H1 (cell line): ENCODE measurements around the gene GAP43. TPM values are rescaled to one million over a fixed set of nuclear protein-coding genes. Genes with fewer than 3 reads are reported as not detected.

Experiments used
- CTCF ChIA-PET: fragments of 300-600 bp; sonication (Branson Sonifier 250); formaldehyde crosslinking; loops from one replicate; lab custom pipeline; 2021; ENCODE audit not compliant: partially characterized antibody; lab: Charles Lee
- POLR2A ChIA-PET: fragments of 300-600 bp; sonication (Branson Sonifier 250); formaldehyde crosslinking; loops from one replicate; lab custom pipeline; 2021; ENCODE audit warnings: inconsistent platforms; ENCODE audit not compliant: partially characterized antibody; lab: Charles Lee
- DNase-seq, 2 experiments: peaks; one replicate each; pipeline versions ENCODE4 v3.0.0 to v3.0.0-alpha.2; 2010 to 2022; ENCODE audit warnings: low spot score in 2 of 2, low read depth in 1 of 2, mixed read lengths in 1 of 2
- FAIRE-seq: peaks from 2 replicates; lab custom pipeline; 2011; peaks lifted over from hg19 to GRCh38; lab: Jason Lieb, UNC
- H2AFZ ChIP-seq: 2 replicates; pipeline ENCODE4 v1.8.1; 2012; ENCODE audit warnings: low read length, inconsistent platforms
- H2AK5ac ChIP-seq: 2 replicates; pipeline ENCODE4 v1.6.1; 2013; ENCODE audit warnings: low read depth, low read length
- H2BK120ac ChIP-seq: replicated peaks from 2 replicates; pipeline ENCODE3; 2013; ENCODE audit warnings: low read depth, low read length, inconsistent platforms
- H2BK12ac ChIP-seq: 2 replicates; pipeline ENCODE4 v1.6.1; 2013; ENCODE audit warnings: low read depth, low read length
- H2BK15ac ChIP-seq: 2 replicates; pipeline ENCODE4 v1.6.1; 2013; ENCODE audit warnings: low read length
- H2BK20ac ChIP-seq: 2 replicates; pipeline ENCODE4 v1.6.1; 2013; ENCODE audit warnings: low read length
- H2BK5ac ChIP-seq: 2 replicates; pipeline ENCODE4 v1.6.1; 2013; ENCODE audit warnings: low read depth, low read length
- H3K14ac ChIP-seq: 2 replicates; pipeline ENCODE4 v1.6.1; 2013; ENCODE audit warnings: inconsistent platforms; ENCODE audit not compliant: insufficient read length
- H3K18ac ChIP-seq: 2 replicates; pipeline ENCODE4 v1.6.1; 2013; ENCODE audit warnings: low read length; ENCODE audit errors: extremely low read depth
- H3K23ac ChIP-seq: 2 replicates; pipeline ENCODE4 v1.6.1; 2013; ENCODE audit warnings: inconsistent platforms; ENCODE audit not compliant: insufficient read length
- H3K23me2 ChIP-seq: 2 replicates; pipeline ENCODE4 v1.6.1; 2013; ENCODE audit warnings: low read depth, low read length
- H3K27ac ChIP-seq: 2 replicates; pipeline ENCODE4 v1.6.1; 2011; ENCODE audit warnings: low read depth, low read length, inconsistent platforms
- H3K27me3 ChIP-seq, 4 experiments: replicated peaks in 1 of 4; 1 replicate in 1 of 4; 2 replicates in 3 of 4; pipeline versions ENCODE4 v1.6.1 to v1.8.1; 2011 to 2013; ENCODE audit warnings: low read length in 3 of 4, mild to moderate bottlenecking in 3 of 4, inconsistent platforms in 2 of 4, mixed read lengths in 2 of 4, moderate library complexity in 1 of 4; ENCODE audit not compliant: control insufficient read depth in 3 of 4, insufficient read depth in 3 of 4; ENCODE audit errors: extremely low read depth in 1 of 4
- H3K36me3 ChIP-seq, 4 experiments: 2 replicates each; pipeline versions ENCODE4 v1.6.1 to v1.8.1; 2011 to 2013; ENCODE audit warnings: mild to moderate bottlenecking in 4 of 4, low read length in 3 of 4, moderate library complexity in 2 of 4, control low read depth in 1 of 4, inconsistent platforms in 1 of 4; ENCODE audit not compliant: insufficient read depth in 4 of 4, control insufficient read depth in 2 of 4
- H3K4ac ChIP-seq: replicated peaks from 2 replicates; pipeline ENCODE3; 2013; ENCODE audit warnings: low read length, low read depth, mixed read lengths, inconsistent platforms; ENCODE audit not compliant: insufficient read length
- H3K4me1 ChIP-seq, 4 experiments: replicated peaks in 1 of 4; 1 replicate in 1 of 4; 2 replicates in 3 of 4; pipeline versions ENCODE4 v1.6.1 to v1.8.1; 2011 to 2013; ENCODE audit warnings: low read length in 3 of 4, inconsistent platforms in 2 of 4, mixed read lengths in 1 of 4; ENCODE audit not compliant: insufficient read depth in 4 of 4, control insufficient read depth in 3 of 4
- H3K4me2 ChIP-seq, 2 experiments: 2 replicates each; pipeline versions ENCODE4 v1.6.1 to v1.8.1; 2011 to 2013; ENCODE audit warnings: low read depth in 2 of 2, low read length in 2 of 2, control low read depth in 1 of 2, inconsistent platforms in 1 of 2, mild to moderate bottlenecking in 1 of 2; ENCODE audit not compliant: insufficient read depth in 1 of 2
- H3K4me3 ChIP-seq, 4 experiments: fragments of 200-600, 300-600 bp in 1 of 4; sonication (generic), shearing (Covaris generic), sonication (Bioruptor Twin) in 1 of 4; 2 replicates each; pipeline versions ENCODE4 v1.5.1 to v1.8.1; 2011 to 2016; ENCODE audit warnings: low read length in 4 of 4, low read depth in 3 of 4, control low read depth in 2 of 4, inconsistent platforms in 2 of 4, mild to moderate bottlenecking in 2 of 4, mixed read lengths in 1 of 4, moderate library complexity in 1 of 4; ENCODE audit not compliant: insufficient read depth in 2 of 4; ENCODE audit errors: extremely low read depth in 1 of 4
- H3K56ac ChIP-seq: replicated peaks from 2 replicates; pipeline ENCODE3; 2013; ENCODE audit warnings: low read depth, mild to moderate bottlenecking, mixed read lengths, low read length, inconsistent platforms; ENCODE audit not compliant: insufficient read length
- H3K79me1 ChIP-seq: 2 replicates; pipeline ENCODE4 v1.6.1; 2013; ENCODE audit warnings: low read depth, low read length, control low read depth
- H3K79me2 ChIP-seq, 2 experiments: 2 replicates each; pipeline versions ENCODE4 v1.6.1 to v1.8.1; 2012 to 2013; ENCODE audit warnings: low read length in 2 of 2, mild to moderate bottlenecking in 2 of 2, inconsistent platforms in 1 of 2; ENCODE audit not compliant: insufficient read depth in 2 of 2, control insufficient read depth in 1 of 2
- H3K9ac ChIP-seq, 4 experiments: replicated peaks in 1 of 4; 1 replicate in 1 of 4; 2 replicates in 3 of 4; pipeline versions ENCODE4 v1.6.1 to v1.8.1; 2011 to 2013; ENCODE audit warnings: low read depth in 3 of 4, low read length in 3 of 4, control low read depth in 2 of 4, mild to moderate bottlenecking in 2 of 4, moderate library complexity in 2 of 4, inconsistent platforms in 1 of 4; ENCODE audit errors: extremely low read depth in 1 of 4
- H3K9me3 ChIP-seq, 2 experiments: 2 replicates each; pipeline versions ENCODE4 v1.6.1 to v1.8.1; 2012 to 2013; ENCODE audit warnings: mild to moderate bottlenecking in 2 of 2, moderate library complexity in 2 of 2, control low read depth in 1 of 2, inconsistent platforms in 1 of 2, low read depth in 1 of 2, low read length in 1 of 2, mixed read lengths in 1 of 2; ENCODE audit not compliant: insufficient read depth in 2 of 2
- H4K20me1 ChIP-seq, 2 experiments: replicated peaks in 1 of 2; 2 replicates each; pipeline versions ENCODE3 to v1.8.1; 2011 to 2013; ENCODE audit warnings: inconsistent platforms in 2 of 2, low read length in 2 of 2, mild to moderate bottlenecking in 1 of 2; ENCODE audit not compliant: insufficient read depth in 2 of 2, control insufficient read depth in 1 of 2
- H4K5ac ChIP-seq: 2 replicates; pipeline ENCODE4 v1.6.1; 2013; ENCODE audit warnings: low read length, low read depth, mixed read lengths, inconsistent platforms; ENCODE audit not compliant: insufficient read length
- H4K8ac ChIP-seq: 2 replicates; pipeline ENCODE4 v1.8.0; 2013; ENCODE audit warnings: mild to moderate bottlenecking, moderate library complexity, low read length, inconsistent platforms; ENCODE audit not compliant: insufficient read depth; ENCODE audit errors: extremely low read depth
- H4K91ac ChIP-seq: replicated peaks from 2 replicates; pipeline ENCODE3; 2013; ENCODE audit warnings: low read length, mixed read lengths, inconsistent platforms; ENCODE audit not compliant: insufficient read length
- CBX5 ChIP-seq: fragments of 300-800, 300-1000 bp; sonication (generic); IDR thresholded peaks from 2 replicates; pipeline ENCODE4 v1.7.1; 2016; ENCODE audit warnings: antibody characterized with exemption, low read length, low read depth
- CBX8 ChIP-seq: fragments of 300-800, 300-1000 bp; sonication (generic); IDR thresholded peaks from 2 replicates; pipeline ENCODE4 v1.7.1; 2016; ENCODE audit warnings: low read depth, low read length, borderline replicate concordance
- TEAD4 ChIP-seq: IDR thresholded peaks from 2 replicates; pipeline ENCODE4 v1.6.1; 2012; ENCODE audit warnings: low read depth, low read length, inconsistent platforms, mixed read lengths
- WGBS, 2 experiments: shearing (Covaris generic) in 1 of 2; methylation state at CpG; one replicate each; pipeline versions ENCODE4 v1.1.6 to v1.1.7; 2013 to 2015; ENCODE audit warnings: low lambda C conversion rate in 2 of 2, mixed read lengths in 2 of 2, inconsistent platforms in 1 of 2, low coverage in 1 of 2, missing lambda C conversion rate in 1 of 2; ENCODE audit not compliant: insufficient replicate concordance in 2 of 2, insufficient coverage in 1 of 2, insufficient read length in 1 of 2; ENCODE audit errors: extremely low coverage in 1 of 2, missing lambda C conversion rate in 1 of 2; 5-methylcytosine and 5-hydroxymethylcytosine counted together
- polyA plus RNA-seq, 7 experiments: library from polyadenylated mRNA; depleted of rRNA in 3 of 7; stranded (reverse) in 5 of 7; unstranded in 2 of 7; fragments of >200 nt in 5 of 7; fragments of 200-250 nt in 2 of 7; gene quantifications; 1 replicate in 5 of 7; 2 replicates in 1 of 7; 4 replicates in 1 of 7; pipeline versions ENCODE4 v1.2.1 to v1.2.3, GENCODE V29; 2011 to 2013; ENCODE audit warnings: missing spikeins in 2 of 7, mixed read lengths in 2 of 7
- total RNA-seq: library from RNA; stranded (reverse); fragmentation: NEBNext Ultra II Directional; extraction: Animal tissue kit (Norgen Biotek cat#: 25700); gene quantifications from 2 replicates; pipeline ENCODE4 v1.2.1, GENCODE V29; 2021
- TF ChIP-seq, protein P1 (sequence below): IDR thresholded peaks from 2 replicates; pipeline ENCODE4 v1.6.1; 2012; ENCODE audit warnings: inconsistent platforms

The GAP43 gene
- total and polyA plus RNA-seq, 2 of the 8 experiments (the other 6 are each of a cell fraction or from before 2014, with no cell fraction given) = 11.2 to 21.9 TPM

DNA sequence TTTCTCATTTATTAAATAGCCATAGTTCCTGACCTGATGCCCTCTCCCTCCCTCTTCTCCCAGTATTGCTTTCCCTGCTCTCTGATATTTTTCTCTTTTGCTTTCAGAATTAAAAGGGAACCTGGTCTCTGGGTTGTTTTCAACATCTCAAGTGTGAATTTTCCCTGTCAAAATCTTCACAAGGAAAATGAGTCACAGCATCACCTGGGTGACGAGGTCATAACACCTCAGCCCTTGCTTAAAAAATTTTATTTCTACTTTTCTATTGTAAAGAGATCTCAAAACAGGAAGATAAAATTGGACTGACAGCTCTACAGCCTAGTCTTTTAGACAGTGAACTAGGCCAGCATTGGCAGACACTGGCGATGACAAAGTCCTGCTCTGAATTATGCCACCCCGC is 40.1 kb downstream of the GAP43 start:
- no peaks in the 10 kb centered on the region for H4K20me1 ChIP-seq
- no peak overlapping the region for H2BK12ac ChIP-seq
- H2AK5ac ChIP-seq = no peak overlapping the region
- H3K23me2 ChIP-seq = no peaks in the 10 kb centered on the region; the same call in 1 of the 2 replicates
- no peak overlapping the region for H3K56ac ChIP-seq
- H3K4me3 ChIP-seq = no peak overlapping the region
- FAIRE-seq (no peak), DNase-seq (no peak)
- H4K8ac ChIP-seq = no peak overlapping the region
- no peaks in the 10 kb centered on the region for H3K36me3 ChIP-seq
- no peak overlapping the region for H3K14ac ChIP-seq
- no peak overlapping the region for H4K5ac ChIP-seq
- H3K9ac ChIP-seq = no peak overlapping the region
- H3K18ac ChIP-seq = no peak overlapping the region
- WGBS, 2 experiments = 86% methylated on average over 3 of the region's 3 CpGs; no CpG with 5 or more reads in 1 of the 2 experiments
- no peaks in the 10 kb centered on the region; the same call in 1 of the 2 replicates for H3K79me1 ChIP-seq
- no peak overlapping the region for H2BK120ac ChIP-seq
- H2AFZ ChIP-seq = no peak overlapping the region
- TF ChIP-seq TEAD4 (no peak), CBX8 (no peak), CBX5 (no peak)
- TF ChIP-seq, protein P1, sequence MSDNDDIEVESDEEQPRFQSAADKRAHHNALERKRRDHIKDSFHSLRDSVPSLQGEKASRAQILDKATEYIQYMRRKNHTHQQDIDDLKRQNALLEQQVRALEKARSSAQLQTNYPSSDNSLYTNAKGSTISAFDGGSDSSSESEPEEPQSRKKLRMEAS = no peak
- no peaks in the 10 kb centered on the region for H3K27me3 ChIP-seq
- POLR2A ChIA-PET = no interaction called here
- H4K91ac ChIP-seq = no peak overlapping the region
- CTCF ChIA-PET = interaction anchor here (1.5 kb wide), 1 partner anchor 27 kb away, joined by 3 read pairs; no protein-coding TSS in a partner anchor
- H3K27ac ChIP-seq = no peak overlapping the region
- H3K79me2 ChIP-seq = no peaks in the 10 kb centered on the region
- no peak overlapping the region for H3K4me2 ChIP-seq
- H3K4ac ChIP-seq = no peak overlapping the region
- no peak overlapping the region for H2BK5ac ChIP-seq
- no peaks in the 10 kb centered on the region for H3K9me3 ChIP-seq
- H2BK20ac ChIP-seq = no peak overlapping the region
- peaks cover 5 to 20% (median 9%) of the 10 kb centered on the region in 4 experiments; a peak in 5 of 7 replicates for H3K4me1 ChIP-seq
- H3K23ac ChIP-seq = no peak overlapping the region
- no peak overlapping the region for H2BK15ac ChIP-seq
